GM21390 (cell line): ENCODE data around the gene GALNT10.

ENCODE experiments used
- ATAC-seq: cut with Tn5 transposase; IDR thresholded peaks from one replicate; pipeline ENCODE4 v1.9.1; 2021; ENCODE audit not compliant: unreplicated experiment

Gene GALNT10

DNA sequence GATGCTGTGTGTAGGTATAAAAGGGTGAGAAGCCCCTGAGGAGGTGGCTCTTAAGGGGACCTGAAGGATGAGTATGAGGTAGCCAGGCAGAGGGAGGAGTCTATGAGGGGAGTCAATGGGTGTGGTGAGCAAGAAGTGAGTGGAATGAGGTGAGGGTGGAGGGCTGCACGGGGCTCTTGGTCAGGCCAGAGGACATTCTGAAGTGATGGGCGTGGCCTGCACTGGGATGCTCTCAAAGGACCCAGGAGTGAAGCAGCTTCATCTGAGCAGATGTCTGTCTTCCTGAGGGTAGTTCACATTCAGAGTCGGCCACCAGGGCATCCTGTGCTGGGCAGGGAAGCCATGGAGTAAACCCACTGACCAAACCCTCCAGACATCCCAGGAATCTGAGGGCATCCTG, 210.1 kb downstream of the GALNT10 start:
- no peak for ATAC-seq

- no peak for ATAC-seq
Measured at GRCh38 chr5:154401355-154401754, 210.8 kb downstream of the GALNT10 start.

DNA sequence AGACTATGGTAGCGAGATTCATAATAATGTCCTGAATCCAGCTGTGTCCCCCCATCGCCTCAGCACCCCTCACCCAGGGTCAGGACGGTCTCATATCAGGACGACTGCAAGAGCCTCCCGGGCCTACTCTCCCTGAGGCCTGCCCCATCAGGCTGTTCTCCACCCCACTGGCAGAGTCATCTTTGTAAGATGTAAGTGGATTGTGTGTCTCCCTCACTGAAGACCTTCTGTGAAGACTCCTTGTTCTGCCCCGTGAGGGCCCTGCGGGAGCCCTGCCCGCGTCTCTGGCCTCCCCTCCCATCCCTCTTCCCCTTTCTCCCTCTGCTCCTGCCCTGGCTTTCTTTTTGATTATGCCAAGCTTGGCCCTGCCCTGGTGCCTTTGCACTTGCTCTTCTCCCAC, 211.4 kb downstream of the GALNT10 start:
- no peak for ATAC-seq

DNA sequence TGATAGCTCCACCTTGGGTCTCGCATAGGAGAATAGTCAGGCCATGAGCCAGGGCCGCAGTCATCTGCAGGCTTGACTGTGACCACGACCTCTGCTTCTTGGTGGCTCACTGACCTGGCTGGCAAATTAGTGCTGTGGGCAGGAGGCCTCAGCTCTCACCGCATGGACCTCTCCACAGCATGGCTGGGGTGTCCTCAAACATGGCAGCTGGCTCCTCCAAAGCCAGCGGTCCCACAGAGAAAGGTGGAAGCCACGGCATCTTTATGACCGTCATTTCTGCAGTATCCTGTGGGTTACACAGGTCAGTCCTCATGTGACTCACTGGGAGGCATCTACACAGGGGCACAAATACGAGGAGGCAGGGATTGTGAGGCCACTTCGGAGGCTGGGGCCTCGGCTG, 212.1 kb downstream of the GALNT10 start:
- ATAC-seq: no peak

DNA sequence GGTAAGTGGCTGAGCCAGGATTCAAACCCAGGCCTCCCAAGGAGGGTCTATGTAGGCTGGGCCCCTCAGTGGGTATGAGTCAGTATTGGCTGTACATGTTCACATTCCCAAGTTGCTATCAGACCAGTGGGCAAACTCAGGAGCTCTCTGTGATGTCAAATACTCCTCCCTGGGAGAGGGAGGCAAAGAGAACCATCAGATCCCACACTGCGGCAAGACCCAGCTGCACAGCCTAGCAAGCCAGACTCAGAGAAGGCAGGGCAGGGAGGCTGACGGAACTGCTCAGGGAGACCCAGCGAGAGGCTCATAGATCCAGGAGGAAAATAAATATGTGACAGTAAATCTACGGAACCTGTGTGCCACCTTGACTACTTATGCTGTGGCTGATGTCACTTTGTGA, 212.7 kb downstream of the GALNT10 start:
- no peak for ATAC-seq

GRCh38 chr5:154403776-154404387, 213.3 kb downstream of the GALNT10 start:
- no peak for ATAC-seq

DNA sequence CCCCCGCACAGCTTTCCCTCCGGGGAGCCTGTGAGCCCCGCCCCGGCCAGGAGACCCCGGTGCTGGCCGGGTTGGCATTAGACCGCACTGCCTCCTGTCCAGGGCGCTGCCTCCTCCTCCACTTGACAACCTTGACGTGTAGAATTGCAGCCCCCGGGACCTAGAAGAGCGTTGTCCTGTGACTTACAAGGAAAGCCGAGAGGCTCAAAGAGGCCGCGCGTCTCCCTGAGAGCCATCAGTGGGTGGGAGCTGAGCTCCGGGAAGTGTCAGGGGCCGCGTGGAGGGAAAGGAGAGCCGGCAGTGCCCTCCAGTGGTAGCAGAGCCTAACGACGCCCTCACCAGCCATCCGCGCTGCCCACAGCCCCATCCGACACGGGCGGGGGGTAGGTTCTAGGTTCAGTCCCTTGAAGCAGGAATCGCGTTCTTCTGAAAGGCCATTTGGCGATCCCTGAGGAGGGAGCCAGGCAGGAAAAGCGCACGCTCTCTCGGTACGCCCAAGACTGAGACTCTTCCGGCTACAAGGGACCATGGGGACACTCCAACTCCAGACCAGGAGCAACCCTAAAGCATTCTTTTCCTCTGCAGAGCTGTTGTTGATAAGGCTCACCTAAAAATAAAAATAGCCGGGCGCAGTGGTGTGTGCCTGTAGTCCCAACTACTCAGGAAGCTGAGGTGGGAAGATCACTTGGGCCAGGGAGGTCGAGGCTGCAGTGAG, 214.7 kb downstream of the GALNT10 start:
- peak; percentile 99 for ATAC-seq

DNA sequence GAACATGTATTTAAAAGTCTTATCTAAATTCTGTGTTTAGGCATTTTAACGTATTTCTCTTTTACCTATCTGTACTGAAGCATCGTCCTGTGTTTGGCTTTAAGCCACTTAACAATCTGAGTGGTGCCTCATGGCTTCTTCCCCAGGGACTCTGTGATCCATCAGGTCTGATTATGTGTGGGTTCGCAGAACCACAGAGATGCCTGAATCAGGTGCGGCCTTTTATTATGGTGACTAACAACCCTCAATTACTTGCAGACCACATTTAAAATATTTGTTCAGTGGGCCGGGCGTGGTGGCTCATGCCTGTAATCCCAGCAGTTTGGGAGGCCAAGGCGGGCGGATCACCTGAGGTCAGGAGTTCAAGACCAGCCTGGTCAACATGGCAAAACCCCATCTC, 215.7 kb downstream of the GALNT10 start:
- no peak for ATAC-seq

- ATAC-seq: no peak
Measured at GRCh38 chr5:154406826-154407225, 216.3 kb downstream of the GALNT10 start.

- ATAC-seq: no peak
Measured at GRCh38 chr5:154408811-154409210, 218.3 kb downstream of the GALNT10 start.

DNA sequence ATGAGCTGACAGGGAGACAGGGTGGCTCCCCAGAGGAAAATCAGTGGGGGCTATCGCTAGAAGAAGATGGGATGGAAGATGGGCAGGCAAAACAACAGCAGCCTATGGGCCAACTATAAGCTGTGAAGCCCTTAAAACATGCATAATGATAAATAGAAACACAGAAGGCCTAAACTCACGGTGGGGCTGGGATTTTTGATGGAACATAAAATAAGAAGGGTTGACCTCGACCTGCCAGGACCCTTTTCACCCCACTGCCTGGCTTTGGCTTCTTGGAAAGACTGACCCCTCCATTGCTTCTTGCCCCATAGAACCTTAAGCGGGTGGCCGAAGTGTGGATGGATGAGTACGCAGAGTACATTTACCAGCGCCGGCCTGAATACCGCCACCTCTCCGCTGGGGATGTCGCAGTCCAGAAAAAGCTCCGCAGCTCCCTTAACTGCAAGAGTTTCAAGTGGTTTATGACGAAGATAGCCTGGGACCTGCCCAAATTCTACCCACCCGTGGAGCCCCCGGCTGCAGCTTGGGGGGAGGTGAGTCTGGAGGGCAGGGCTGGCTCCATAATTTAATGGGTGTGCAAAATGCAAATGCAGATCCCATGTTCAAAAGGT, 218.8 kb downstream of the GALNT10 start:
- no peak for ATAC-seq

DNA sequence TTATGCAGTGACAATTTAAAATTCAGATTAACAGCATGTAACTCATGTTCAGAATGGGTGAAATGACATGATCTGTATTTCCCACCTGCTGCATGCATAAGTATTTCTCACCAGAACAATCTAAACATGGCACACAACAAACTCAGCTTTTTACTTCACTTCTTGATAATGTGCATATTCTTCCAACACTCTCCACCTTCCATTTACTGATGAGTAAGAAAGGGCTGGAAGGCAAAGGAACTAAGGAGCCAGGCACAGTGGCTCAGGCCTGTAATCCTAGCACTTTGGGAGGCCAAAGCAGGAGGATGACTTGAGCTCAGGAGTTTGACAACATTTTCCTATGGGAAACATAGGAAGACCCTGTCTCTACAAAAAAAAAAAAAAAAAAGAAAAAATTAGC, 219.5 kb downstream of the GALNT10 start:
- no peak for ATAC-seq

DNA sequence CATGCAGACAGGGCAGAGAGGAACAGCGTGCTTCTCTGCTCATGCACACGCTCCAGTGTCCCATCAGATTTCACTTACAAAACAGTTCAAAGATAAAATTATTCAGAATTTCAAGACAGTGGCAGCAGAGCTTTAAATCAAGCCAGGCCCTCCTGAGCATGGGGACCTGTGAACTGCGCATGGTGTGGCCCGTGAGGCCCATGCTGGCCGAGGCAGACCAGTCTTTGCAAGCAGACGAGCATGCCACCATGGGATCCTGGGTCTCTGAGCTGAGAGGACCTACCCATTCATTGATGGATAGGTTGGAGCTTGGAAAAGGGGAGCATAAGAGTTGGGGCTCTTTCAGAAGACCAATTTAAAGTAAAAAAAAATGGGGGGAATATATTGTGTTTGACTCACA, 220.3 kb downstream of the GALNT10 start:
- no peak for ATAC-seq

DNA sequence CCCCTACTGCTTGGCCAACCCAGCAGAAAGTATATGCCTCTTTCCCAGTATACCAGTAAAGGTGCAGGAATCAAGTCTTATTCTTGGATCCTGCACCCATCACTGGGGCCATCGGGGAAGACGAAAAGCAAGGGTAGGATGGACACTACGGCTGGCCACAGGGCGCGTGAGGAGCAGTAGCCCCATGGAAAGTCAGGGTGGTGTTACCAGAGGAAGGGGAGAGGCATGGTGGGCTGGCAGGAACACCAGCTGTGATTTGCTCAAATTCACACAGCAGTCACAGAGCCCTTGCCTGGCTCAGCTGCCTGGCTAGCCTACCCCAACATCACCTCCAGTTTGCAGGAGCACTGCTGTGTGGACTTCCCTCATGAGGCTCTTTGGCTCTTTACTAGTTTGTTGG, 220.8 kb downstream of the GALNT10 start:
- ATAC-seq: no peak

- no peak for ATAC-seq
Measured at GRCh38 chr5:154412316-154412715, 221.8 kb downstream of the GALNT10 start.

GRCh38 chr5:154412925-154413324, 222.4 kb downstream of the GALNT10 start:
- no peak for ATAC-seq

- no peak for ATAC-seq
Measured at GRCh38 chr5:154415114-154415513, 224.6 kb downstream of the GALNT10 start.

DNA sequence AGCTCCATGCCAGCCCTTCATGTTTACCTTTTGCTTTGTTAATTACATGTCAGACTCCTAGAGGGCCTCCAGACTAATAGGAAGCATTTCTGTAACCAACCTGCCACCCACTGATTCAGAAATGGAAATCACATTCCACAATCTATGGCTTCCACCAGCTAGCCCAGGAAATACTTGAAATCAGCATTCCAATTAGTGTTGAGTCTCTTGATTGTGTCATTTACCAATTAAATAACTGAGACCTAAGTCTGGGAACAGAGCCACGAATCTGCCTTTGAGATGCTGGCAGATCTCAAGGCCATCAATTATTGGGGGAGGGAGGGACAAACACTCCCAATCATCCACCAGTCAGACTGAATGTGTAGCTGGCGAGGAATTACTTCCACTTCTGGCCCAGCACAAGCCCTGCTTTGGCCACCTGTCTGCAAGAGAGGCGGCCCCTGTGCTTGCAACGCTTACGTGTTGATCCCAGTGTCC, 227.8 kb downstream of the GALNT10 start:
- no peak for ATAC-seq

GRCh38 chr5:154419236-154419635, 228.7 kb downstream of the GALNT10 start:
- no peak for ATAC-seq

- peak; percentile 51 for ATAC-seq
Measured at GRCh38 chr5:154421868-154422267, 231.3 kb downstream of the GALNT10 start.

DNA sequence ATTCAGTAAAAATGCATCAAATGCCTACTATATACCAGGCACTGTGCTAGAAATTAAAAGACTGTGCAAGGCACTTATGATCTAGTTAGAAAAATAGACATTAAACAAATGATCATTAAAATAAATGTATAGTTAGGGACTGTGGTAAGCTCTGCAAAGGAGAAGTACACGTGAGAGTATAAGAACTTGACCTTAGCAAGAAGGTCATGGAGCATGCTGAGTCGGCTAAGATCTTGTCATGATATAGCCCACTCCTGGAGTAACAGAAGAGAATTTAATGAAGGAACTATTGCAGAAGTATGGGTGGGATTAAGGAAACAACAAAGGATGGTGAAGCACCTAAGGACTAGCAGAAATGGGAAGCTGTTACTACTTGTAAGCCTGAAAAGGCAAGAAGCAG, 231.8 kb downstream of the GALNT10 start:
- no peak for ATAC-seq

GRCh38 chr5:154428208-154428607, 237.7 kb downstream of the GALNT10 start:
- no peak for ATAC-seq
